GM12891 (cell line): Measurements from ENCODE around the gene SPNS3.

Experiments used
- DNase-seq: peaks from one replicate; pipeline ENCODE4 v3.0.0; 2011; ENCODE audit warnings: low spot score; ENCODE audit not compliant: insufficient read length
- FAIRE-seq: peaks from 2 replicates; lab custom pipeline; 2011; peaks lifted over from hg19 to GRCh38; lab: Jason Lieb, UNC
- PAX5 ChIP-seq: IDR thresholded peaks from 2 replicates; pipeline ENCODE4 v1.6.1; 2011; ENCODE audit warnings: low read length, moderate library complexity, mild to moderate bottlenecking; ENCODE audit not compliant: insufficient read depth, severe bottlenecking
- POLR2A ChIP-seq: IDR thresholded peaks from 2 replicates; pipeline ENCODE4 v1.6.1; 2011; ENCODE audit warnings: low read depth, low read length, control low read depth
- POLR2AphosphoS5 ChIP-seq: IDR thresholded peaks from 2 replicates; pipeline ENCODE4 v1.6.1; 2011; ENCODE audit warnings: low read depth, low read length, control low read depth
- POU2F2 ChIP-seq: IDR thresholded peaks from 2 replicates; pipeline ENCODE4 v1.6.1; 2011; ENCODE audit warnings: low read depth, mild to moderate bottlenecking, control low read depth, low read length, moderate library complexity
- SPI1 ChIP-seq: IDR thresholded peaks from 2 replicates; pipeline ENCODE4 v1.6.1; 2011; ENCODE audit warnings: low read depth, low read length, control low read depth
- TAF1 ChIP-seq: IDR thresholded peaks from 2 replicates; pipeline ENCODE4 v1.6.1; 2011; ENCODE audit warnings: low read depth, low read length, control low read depth

SPNS3 gene

GRCh38 chr17:4460661-4461060 is 26.9 kb downstream of the SPNS3 start:
- TF ChIP-seq POLR2A (no peak), POLR2AphosphoS5 (no peak), TAF1 (no peak), PAX5 (no peak), SPI1 (no peak), POU2F2 (no peak)
- FAIRE-seq (no peak), DNase-seq (no peak)

DNA sequence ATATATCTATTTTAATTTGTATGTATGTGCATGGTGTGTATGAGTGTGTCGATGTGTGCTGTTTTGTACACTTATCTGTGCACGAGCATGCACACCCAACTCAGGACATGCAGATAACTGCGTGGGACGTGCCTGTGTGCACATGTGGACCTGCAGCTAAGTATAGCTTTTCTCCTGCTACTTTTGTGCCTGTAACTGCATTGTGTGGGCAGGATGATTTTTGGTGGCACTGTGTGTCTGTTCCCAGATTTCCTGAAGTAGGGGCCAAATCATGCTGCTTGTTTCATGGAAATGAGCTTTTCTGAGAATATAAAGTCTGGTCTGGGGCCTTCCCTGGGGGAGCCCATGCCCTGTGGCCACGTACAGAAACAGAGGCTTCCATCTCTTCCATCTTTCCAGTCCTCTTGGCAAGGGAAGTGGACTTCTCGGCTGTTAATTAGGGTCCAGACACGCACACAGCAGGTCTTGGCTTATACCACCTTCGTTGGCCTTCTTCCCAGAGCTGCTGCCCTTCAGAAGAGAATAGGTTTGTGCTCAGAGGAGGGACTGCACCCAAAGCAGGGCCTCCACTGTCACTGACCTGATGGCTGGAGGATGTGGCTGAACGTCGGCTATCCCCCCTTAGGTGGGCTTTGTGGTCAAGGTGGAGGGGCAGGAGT is 30.2 kb downstream of the SPNS3 start:
- TF ChIP-seq TAF1 = no peak
- TF ChIP-seq PAX5 = no peak
- no peak for TF ChIP-seq POLR2A
- no peak for TF ChIP-seq POLR2AphosphoS5
- TF ChIP-seq SPI1 = no peak
- no peak for TF ChIP-seq POU2F2
- FAIRE-seq (no peak), DNase-seq (no peak)

DNA sequence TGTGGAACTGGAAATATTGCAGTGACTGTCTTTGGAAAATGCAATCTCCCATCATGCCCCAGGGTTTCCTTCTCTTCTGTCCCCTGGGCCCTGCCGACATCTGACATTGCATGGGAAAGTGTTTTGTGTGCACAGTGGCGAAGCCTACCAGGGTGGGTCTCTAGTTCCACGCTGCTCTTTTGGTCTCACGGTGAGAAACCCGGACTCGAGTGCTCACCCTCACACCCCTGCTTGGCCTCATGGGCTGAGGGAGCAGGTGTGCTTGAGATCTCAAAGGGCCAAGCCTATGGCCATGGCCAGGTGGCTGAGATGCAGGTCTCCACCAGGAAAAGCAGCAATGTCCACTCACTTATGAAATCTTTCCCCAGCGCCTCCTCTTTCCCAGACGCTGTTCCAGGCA is 32.0 kb downstream of the SPNS3 start:
- DNase-seq (no peak), FAIRE-seq (no peak)
- TF ChIP-seq SPI1 (no peak), TAF1 (no peak), PAX5 (no peak), POLR2AphosphoS5 (no peak), POU2F2 (no peak), POLR2A (no peak)

- no peak for DNase-seq
- FAIRE-seq = no peak
- TF ChIP-seq PAX5 (no peak), POLR2A (no peak), POLR2AphosphoS5 (no peak), TAF1 (no peak), SPI1 (no peak), POU2F2 (no peak)
These were observed 33.5 kb downstream of the SPNS3 start for GRCh38 chr17:4467287-4467686.

GRCh38 chr17:4469552-4469951 is 35.8 kb downstream of the SPNS3 start:
- DNase-seq = no peak
- no peak for FAIRE-seq
- no peak for TF ChIP-seq POLR2A
- TF ChIP-seq SPI1 = no peak
- TF ChIP-seq TAF1 = no peak
- TF ChIP-seq POU2F2 = no peak
- TF ChIP-seq PAX5 = no peak
- TF ChIP-seq POLR2AphosphoS5 = no peak

- no peak for FAIRE-seq
- no peak for DNase-seq
- TF ChIP-seq TAF1 (no peak), SPI1 (no peak), POLR2AphosphoS5 (no peak), PAX5 (no peak), POU2F2 (no peak), POLR2A (no peak)
These were observed 38.5 kb downstream of the SPNS3 start for GRCh38 chr17:4472286-4472685.

GRCh38 chr17:4474093-4474492 is 40.4 kb downstream of the SPNS3 start:
- FAIRE-seq (no peak), DNase-seq (no peak)
- no peak for TF ChIP-seq TAF1
- no peak for TF ChIP-seq PAX5
- TF ChIP-seq POLR2A = no peak
- TF ChIP-seq SPI1 = no peak
- TF ChIP-seq POLR2AphosphoS5 = no peak
- no peak for TF ChIP-seq POU2F2

DNA sequence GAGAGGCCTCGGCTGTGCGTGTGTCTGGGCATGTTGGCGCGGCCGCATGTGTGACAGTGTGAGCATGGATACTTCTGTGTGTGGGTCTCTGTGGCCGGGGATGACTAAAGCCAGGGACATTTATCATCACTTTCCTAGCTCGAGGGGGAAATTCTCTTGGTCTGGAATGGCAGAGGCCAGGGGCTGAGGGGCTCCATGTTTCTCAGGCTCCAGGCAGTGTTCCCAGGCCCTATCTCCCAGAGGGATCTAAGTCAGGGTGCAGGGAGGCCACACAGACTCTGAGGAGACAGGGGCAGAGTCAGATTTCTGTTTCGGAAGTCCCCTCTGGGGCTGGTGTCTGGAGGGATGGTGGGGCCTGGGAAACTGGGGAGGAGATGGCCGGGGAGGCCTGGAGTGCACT is 41.3 kb downstream of the SPNS3 start:
- TF ChIP-seq POU2F2 = no peak
- TF ChIP-seq POLR2A = no peak
- TF ChIP-seq PAX5 = no peak
- no peak for TF ChIP-seq TAF1
- no peak for TF ChIP-seq SPI1
- TF ChIP-seq POLR2AphosphoS5 = no peak
- FAIRE-seq (no peak), DNase-seq (no peak)

GRCh38 chr17:4475463-4475862 is 41.7 kb downstream of the SPNS3 start:
- TF ChIP-seq POLR2A = no peak
- no peak for TF ChIP-seq SPI1
- TF ChIP-seq POLR2AphosphoS5 = no peak
- TF ChIP-seq TAF1 = no peak
- TF ChIP-seq POU2F2 = no peak
- no peak for TF ChIP-seq PAX5
- DNase-seq = no peak
- no peak for FAIRE-seq

DNA sequence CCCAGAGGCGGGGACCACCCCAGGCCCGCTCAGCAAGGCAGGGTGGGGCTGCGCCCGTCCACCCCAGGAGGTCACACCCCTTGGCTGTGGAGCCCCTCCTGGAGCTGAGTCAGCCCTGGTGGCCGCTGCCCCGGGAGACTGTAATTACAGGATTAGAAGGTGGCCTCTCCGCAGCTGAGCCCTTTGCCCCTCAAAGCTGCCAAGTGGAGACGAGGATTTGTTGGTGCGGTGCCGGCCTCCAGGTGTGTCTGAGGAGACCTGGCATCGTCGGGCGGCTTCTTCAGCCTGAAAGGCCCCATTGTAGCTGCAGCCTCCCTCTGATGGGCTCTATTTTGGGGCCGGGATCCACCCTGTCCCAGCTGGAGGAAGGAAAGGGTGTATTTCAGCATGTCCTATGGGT is 42.3 kb downstream of the SPNS3 start:
- no peak for TF ChIP-seq SPI1
- no peak for TF ChIP-seq PAX5
- TF ChIP-seq POLR2A = no peak
- TF ChIP-seq POLR2AphosphoS5 = no peak
- no peak for TF ChIP-seq POU2F2
- no peak for TF ChIP-seq TAF1
- DNase-seq (no peak), FAIRE-seq (no peak)

GRCh38 chr17:4476511-4477070 is 42.9 kb downstream of the SPNS3 start:
- TF ChIP-seq TAF1 = no peak
- no peak for TF ChIP-seq POLR2AphosphoS5
- no peak for TF ChIP-seq POU2F2
- no peak for TF ChIP-seq SPI1
- no peak for TF ChIP-seq POLR2A
- no peak for TF ChIP-seq PAX5
- no peak for DNase-seq

More at GRCh38 chr17:4476511-4477070, 42.9 kb downstream of the SPNS3 start:
- FAIRE-seq = no peak
